Neutrophil (primary cell): ENCODE measurements around the gene OR2AJ1.

ENCODE experiments used
- H3K27ac ChIP-seq: fragments of 200-600 bp; sonication (generic); 2 replicates; pipeline ENCODE4 v1.5.1; 2016; ENCODE audit warnings: mild to moderate bottlenecking, moderate library complexity
- H3K27me3 ChIP-seq: fragments of 200-600 bp; sonication (generic); 2 replicates; pipeline ENCODE4 v1.6.0; 2016; ENCODE audit warnings: mild to moderate bottlenecking
- H3K36me3 ChIP-seq: fragments of 200-600 bp; sonication (generic); 2 replicates; pipeline ENCODE4 v1.5.1; 2017
- H3K4me1 ChIP-seq, 2 experiments: fragments of 200-600 bp in 1 of 2; sonication (generic) in 1 of 2; 1 replicate in 1 of 2; 2 replicates in 1 of 2; pipeline versions ENCODE4 v1.5.1 to v1.6.1; 2013 to 2016; ENCODE audit warnings: low read depth in 1 of 2, low read length in 1 of 2, mild to moderate bottlenecking in 1 of 2, moderate library complexity in 1 of 2; ENCODE audit not compliant: control insufficient read depth in 1 of 2, insufficient read depth in 1 of 2
- H3K4me3 ChIP-seq, 2 experiments: fragments of 200-600 bp in 1 of 2; sonication (generic) in 1 of 2; 1 replicate in 1 of 2; 2 replicates in 1 of 2; pipeline ENCODE4 v1.5.1; 2013 to 2016; ENCODE audit warnings: low read depth in 1 of 2, low read length in 1 of 2, mild to moderate bottlenecking in 1 of 2, moderate library complexity in 1 of 2
- H3K9me3 ChIP-seq: fragments of 200-600 bp; sonication (generic); 2 replicates; pipeline ENCODE4 v1.5.1; 2016
- TF ChIP-seq, protein P1 (sequence below): fragments of 200-600 bp; sonication (generic); IDR thresholded peaks from 2 replicates; pipeline ENCODE4 v1.5.1; 2016; ENCODE audit warnings: antibody characterized with exemption

OR2AJ1 gene

GRCh38 chr1:247953408-247953807 is 28.7 kb downstream of the OR2AJ1 start:
- Histone ChIP-seq H3K27ac (no peak overlapping the region), H3K4me3 (no peak overlapping the region), H3K36me3 (no peaks in the 10 kb centered on the region), H3K4me1 (no peaks in the 10 kb centered on the region), H3K9me3 (no peaks in the 10 kb centered on the region), H3K27me3 (no peaks in the 10 kb centered on the region)
- TF ChIP-seq, protein P1, sequence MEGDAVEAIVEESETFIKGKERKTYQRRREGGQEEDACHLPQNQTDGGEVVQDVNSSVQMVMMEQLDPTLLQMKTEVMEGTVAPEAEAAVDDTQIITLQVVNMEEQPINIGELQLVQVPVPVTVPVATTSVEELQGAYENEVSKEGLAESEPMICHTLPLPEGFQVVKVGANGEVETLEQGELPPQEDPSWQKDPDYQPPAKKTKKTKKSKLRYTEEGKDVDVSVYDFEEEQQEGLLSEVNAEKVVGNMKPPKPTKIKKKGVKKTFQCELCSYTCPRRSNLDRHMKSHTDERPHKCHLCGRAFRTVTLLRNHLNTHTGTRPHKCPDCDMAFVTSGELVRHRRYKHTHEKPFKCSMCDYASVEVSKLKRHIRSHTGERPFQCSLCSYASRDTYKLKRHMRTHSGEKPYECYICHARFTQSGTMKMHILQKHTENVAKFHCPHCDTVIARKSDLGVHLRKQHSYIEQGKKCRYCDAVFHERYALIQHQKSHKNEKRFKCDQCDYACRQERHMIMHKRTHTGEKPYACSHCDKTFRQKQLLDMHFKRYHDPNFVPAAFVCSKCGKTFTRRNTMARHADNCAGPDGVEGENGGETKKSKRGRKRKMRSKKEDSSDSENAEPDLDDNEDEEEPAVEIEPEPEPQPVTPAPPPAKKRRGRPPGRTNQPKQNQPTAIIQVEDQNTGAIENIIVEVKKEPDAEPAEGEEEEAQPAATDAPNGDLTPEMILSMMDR = no peak

DNA sequence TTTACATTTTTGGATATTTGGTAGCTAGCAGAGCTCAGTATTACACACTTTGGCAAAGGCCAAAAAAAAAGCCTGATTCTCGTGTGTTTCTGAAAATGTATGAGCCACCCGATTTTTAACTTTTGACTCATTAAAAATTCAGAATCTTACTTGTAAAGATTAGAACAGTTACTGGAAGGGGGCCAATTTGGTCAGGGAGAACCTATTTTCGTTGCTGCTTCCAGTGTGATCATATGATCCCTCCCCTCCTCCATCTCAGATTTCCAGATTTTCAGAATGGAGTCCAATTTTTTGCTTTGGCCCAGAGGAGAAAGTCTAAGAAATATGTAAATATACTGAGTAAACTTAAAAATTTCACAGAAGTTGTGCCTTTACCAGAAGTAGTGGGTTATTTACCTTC is 37.1 kb downstream of the OR2AJ1 start:
- Histone ChIP-seq H3K4me1 (no peaks in the 10 kb centered on the region), H3K27me3 (no peaks in the 10 kb centered on the region), H3K4me3 (no peak overlapping the region), H3K36me3 (no peaks in the 10 kb centered on the region), H3K9me3 (no peaks in the 10 kb centered on the region), H3K27ac (no peak overlapping the region)
- TF ChIP-seq, protein P1 = no peak

- TF ChIP-seq, protein P1 = no peak
- Histone ChIP-seq H3K27ac (no peak overlapping the region), H3K36me3 (no peaks in the 10 kb centered on the region)
These were observed 38.4 kb downstream of the OR2AJ1 start for GRCh38 chr1:247962911-247963588.

GRCh38 chr1:247964933-247965332 is 40.2 kb downstream of the OR2AJ1 start, which contains the start of gene OR2AK2:
TSS of gene OR2AK2 (plus strand) at chr1:247965233. CDS start at chr1:247965377, 144 bp downstream.
- no peak within 1 kb of the TSS for H3K4me3 ChIP-seq
- no peaks in the 10 kb centered on the region for H3K36me3 ChIP-seq
- no peaks in the 10 kb centered on the region for H3K4me1 ChIP-seq
- TF ChIP-seq, protein P1 = no peak
- H3K27ac ChIP-seq = no peak within 1 kb of the TSS
- H3K9me3 ChIP-seq = no peaks in the 10 kb centered on the region
- H3K27me3 ChIP-seq = no peaks in the 10 kb centered on the region

More at GRCh38 chr1:247962911-247963588, 38.4 kb downstream of the OR2AJ1 start:
- Histone ChIP-seq H3K9me3 (no peaks in the 10 kb centered on the region), H3K4me1 (no peaks in the 10 kb centered on the region), H3K27me3 (no peaks in the 10 kb centered on the region), H3K4me3 (no peak overlapping the region)

DNA sequence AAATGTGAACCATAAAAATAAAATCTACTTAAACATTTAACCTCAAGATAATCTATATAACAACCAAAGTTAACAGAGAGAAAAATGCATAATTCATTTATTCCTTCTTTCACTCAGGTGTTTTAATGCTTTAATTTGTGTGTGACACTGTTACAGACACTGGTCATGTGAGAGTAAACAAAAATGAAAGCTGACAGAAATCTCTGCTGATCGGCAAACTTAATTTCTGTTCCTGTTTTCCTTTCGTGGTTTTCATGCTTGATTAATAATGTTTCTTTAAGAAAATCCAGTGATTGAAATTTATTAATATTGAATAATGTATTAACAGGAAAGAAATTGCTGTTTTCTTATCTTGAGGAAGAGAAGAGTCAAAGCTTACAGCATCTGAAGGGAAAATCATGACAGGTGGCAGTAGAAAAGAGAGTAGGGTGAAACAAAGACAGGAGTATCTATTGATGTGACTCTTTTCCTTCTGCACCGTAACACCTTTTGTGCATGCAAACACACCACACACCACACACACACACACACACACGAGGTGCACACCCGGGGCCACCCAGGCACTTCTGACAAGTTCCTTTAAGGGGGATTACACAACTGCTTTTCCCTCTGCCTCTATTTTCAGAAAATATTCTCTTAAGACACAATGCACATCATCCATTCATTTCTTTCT is 42.0 kb downstream of the OR2AJ1 start:
- Histone ChIP-seq H3K4me3 (no peak overlapping the region), H3K27ac (no peak overlapping the region), H3K9me3 (no peaks in the 10 kb centered on the region), H3K4me1 (no peaks in the 10 kb centered on the region), H3K27me3 (no peaks in the 10 kb centered on the region), H3K36me3 (no peaks in the 10 kb centered on the region)
- TF ChIP-seq, protein P1 = no peak
